Fibroblast of skin of right biceps (primary cell): ENCODE data around the gene SPINT3.
"Not testable (repeated sequence)": the region's sequence is repeated elsewhere in the genome, so short reads cannot be mapped to it uniquely, and the experiment has no call there.

Experiments used
- DNase-seq: peaks from one replicate; pipeline ENCODE4 v3.0.0-alpha.2; 2013

Gene SPINT3

DNA sequence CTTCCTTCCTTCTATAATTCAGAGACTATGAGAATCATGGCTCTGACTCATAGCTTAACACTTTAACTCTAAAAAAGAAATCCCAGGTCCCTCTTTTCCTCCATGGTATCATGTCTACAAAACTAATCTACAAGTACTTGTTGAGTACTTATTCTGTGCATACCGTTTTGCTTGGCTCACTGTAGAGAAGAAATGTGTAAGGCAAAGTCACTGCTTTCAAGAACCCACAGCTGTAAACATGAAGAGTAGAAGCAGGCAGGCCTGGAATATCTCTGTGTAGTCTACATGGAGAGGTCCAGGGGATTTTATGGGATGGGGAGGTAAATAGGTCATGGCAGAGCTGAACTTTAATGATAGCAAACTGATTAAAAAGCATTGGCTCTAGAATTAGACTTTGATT is 13.8 kb downstream of the SPINT3 start:
- DNase-seq: no peak

- DNase-seq: no peak
These were observed 15.4 kb downstream of the SPINT3 start for GRCh38 chr20:45500022-45500421.

DNA sequence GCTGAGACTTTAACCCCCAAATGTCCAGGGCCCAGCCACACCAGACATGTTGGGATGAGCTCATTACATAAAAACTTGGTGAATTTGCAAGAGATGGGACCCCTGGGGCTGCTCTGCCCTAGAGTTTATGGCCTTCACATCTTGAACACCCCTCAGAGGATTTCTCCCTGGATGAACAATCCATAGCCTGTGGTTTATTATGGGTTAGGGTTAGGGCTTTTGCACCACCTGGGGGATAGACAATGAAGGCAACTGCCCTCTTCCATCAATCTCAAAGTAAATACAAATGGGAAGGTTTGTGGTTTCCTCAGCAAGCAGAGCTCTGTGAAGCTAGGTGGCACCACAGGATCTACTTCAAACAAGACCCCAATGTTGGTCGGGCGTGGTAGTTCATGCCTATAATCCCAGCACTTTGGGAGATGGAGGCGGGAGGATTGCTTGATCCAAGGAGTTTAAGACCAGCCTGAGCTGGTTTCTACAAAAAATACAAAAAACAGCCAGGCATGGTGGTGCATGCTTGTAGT is 17.4 kb downstream of the SPINT3 start:
- no peak for DNase-seq

GRCh38 chr20:45496166-45496565 is 19.3 kb downstream of the SPINT3 start:
- DNase-seq: no peak

- DNase-seq: no peak
These were observed 19.9 kb downstream of the SPINT3 start for GRCh38 chr20:45495501-45495941.

- DNase-seq: no peak
These were observed 26.3 kb downstream of the SPINT3 start for GRCh38 chr20:45489083-45489531.

DNA sequence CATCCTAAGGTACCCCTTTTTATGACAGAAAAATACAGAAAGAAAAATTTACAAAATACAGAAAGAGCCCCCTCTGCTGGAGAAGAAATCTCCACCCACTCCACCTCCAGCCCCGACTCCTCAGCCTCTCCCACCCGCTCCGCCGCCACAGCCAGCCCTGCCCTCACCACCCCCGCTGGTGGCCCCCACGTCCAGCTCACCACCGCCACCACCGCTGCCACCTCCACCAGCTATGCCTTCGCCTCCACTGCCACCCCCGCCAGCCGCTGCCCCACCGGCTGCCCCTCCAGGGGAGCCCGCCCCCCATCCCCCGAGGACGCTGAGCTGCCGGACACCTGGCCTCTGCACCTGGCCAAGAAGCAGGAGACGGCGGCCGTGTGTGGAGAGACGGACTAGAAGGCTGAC is 28.2 kb downstream of the SPINT3 start:
- no peak for DNase-seq

- no peak for DNase-seq
These were observed 30.0 kb downstream of the SPINT3 start for GRCh38 chr20:45485388-45485787.

GRCh38 chr20:45484676-45485075 is 30.7 kb downstream of the SPINT3 start:
- DNase-seq: no peak

- DNase-seq: no peak
These were observed 35.6 kb downstream of the SPINT3 start for GRCh38 chr20:45479822-45480221.

DNA sequence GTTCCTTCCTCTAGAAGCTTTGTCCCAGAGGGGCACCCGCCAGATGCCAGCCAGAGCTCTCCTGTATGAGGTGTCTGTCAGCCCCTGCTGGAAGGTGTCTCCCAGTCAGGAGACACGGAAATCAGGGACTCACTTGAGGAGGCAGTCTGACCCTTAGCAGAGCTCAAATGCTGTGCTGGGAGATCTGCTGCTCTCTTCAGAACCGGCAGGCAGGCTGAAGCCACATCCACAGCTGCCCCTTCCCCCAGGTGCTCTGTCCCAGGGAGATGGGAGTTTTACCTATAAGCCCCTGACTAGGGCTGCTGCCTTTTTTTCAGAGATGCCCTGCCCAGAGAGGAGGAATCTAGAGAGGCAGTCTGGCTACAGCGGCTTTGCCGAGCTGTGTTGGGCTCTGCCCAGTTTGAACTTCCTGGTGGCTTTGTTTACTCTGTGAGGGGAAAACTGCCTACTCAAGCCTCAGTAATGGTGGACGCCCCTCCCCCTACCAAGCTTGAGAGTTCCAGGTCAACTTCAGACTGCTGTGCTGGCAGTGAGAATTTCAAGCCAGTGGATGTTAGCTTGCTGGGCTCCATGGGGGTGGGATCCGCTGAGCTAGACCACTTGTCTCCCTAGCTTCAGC is 37.8 kb downstream of the SPINT3 start:
- not testable (repeated sequence) for DNase-seq

GRCh38 chr20:45472286-45472685 is 43.1 kb downstream of the SPINT3 start:
- DNase-seq: not testable (repeated sequence)

GRCh38 chr20:45470937-45471336 is 44.5 kb downstream of the SPINT3 start:
- DNase-seq: no peak

GRCh38 chr20:45470262-45470931 is 45.0 kb downstream of the SPINT3 start:
- no peak for DNase-seq

DNA sequence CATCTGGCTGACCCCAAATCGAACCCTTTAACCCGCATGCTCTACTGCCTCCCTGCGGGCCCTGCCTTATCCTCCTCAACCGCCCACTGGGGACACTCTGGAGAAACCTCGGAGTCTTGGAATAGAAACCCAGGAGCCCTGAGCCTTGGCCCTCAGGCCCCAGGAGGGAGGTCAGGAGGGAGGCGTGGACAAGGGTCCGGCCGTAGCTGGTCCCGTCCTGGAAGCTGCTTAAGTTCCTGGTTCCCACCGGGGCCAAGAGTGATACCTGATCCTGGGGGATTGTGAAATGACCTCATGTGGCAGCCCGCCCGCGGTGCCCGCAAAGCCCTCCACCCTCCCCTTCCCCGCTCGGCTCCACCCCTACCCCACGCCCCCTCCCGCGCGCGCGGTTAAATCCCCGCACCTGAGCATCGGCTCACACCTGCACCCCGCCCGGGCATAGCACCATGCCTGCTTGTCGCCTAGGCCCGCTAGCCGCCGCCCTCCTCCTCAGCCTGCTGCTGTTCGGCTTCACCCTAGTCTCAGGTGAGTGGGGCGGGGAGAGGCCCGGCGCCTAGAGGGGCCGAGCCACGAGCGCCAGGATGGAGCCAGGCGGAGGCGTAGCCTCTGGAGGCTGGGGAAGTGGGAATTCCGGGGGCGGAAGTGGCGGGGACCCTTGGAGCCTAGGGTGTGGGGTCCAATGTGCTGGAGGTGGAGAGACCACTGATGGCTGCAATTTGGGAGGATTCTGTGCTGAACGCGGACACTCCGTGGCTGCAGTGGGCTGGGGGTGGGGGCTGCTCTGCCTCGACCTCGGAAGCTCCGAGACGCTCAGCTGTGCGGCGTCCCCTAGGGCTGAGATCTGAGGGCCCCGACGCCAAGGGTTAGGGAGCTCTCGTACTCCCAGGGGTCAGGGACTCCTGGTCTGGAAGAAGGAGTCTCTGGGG is 45.8 kb downstream of the SPINT3 start, which contains the start of gene WFDC2:
Gene WFDC2, plus strand, starts transcription at position 418 of the 926 bp plus-strand sequence. Its CDS starts 29 bp downstream, at position 447.
- DNase-seq: no peak

GRCh38 chr20:45467861-45468260 is 47.6 kb downstream of the SPINT3 start:
- DNase-seq: no peak

DNA sequence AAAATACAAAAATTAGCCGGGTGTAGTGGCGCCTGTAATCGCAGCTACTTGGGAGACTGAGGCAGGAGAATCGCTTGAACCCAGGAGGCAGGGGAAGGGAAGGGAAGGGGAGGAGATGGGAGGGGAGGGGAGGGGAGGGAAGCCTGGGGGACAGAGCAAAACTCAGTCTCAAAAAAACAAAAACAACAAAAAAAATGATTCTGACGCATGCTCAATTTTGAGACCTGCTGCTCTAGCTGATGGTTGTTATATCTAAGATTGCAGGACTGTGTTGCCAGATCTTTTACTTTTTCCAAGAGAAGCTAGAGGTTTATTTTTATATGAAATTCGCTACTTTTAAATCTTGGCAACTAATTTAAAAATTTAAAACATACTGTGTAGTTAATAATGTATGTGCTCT is 48.2 kb downstream of the SPINT3 start:
- DNase-seq: no peak

- no peak for DNase-seq
These were observed 49.7 kb downstream of the SPINT3 start for GRCh38 chr20:45465491-45466266.

DNA sequence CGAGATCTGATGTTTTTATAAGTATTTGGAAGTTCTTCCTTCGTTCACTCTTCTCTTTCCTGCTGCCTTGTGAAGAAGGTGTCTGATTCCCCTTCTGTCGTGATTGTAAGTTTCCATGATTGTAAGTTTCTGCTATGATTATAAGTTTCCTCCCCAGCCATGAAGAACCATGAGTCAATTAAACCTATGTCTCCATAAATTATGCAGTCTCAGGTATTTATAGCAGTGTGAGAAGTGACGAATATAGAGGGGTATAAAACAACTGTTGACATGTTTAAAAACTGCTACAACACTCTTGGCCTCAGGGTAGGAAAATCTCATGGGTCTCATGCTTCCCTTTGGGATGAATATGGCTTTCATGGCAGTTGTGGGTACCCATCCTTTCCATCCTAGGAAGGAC is 51.7 kb downstream of the SPINT3 start:
- DNase-seq: no peak

DNA sequence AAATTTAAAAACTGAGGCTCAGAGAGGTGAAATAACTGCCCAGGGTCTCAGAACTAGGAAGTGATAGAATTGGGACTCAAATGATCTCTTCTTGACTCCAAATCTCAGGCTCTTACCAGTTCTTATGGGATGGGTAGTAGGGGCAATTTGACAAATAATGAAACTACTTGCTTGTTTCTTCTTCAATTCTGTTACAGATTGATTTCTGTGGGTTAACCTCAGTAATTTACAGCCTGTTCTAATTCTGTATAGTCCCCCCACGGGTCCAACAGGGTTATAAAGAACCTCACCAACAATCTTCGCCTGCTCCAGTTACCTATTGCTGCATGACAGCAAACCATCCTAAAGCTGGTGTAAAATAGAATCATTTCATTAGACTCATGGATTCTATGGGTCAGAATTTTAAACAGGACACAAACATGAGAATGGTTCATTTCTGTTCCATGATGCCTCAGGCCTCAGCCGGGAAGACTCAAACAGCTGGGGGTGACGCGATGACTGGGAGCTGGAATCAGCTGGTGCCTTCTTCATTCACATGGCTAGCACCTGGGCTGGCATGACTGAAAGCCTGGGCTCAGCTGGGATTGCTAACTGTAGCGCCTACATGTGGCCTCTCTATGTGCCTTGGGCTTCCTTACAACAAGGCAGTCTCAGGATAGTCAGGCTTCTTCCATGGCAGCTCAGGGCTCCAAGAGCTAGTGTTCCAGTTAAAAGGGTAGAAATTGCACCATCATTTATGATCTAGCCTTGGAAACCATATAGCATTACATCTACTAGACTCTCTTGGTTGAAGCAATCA is 52.5 kb downstream of the SPINT3 start:
- no peak for DNase-seq
